DMS79 (cell line): ENCODE data around the gene PCDHGB2.
"Not testable (repeated sequence)": the region's sequence is repeated elsewhere in the genome, so short reads cannot be mapped to it uniquely, and the experiment has no call there.

Experiments
- DNase-seq: peaks from one replicate; lab custom pipeline; 2025; lab: John Stamatoyannopoulos, UW

Gene PCDHGB2

DNA sequence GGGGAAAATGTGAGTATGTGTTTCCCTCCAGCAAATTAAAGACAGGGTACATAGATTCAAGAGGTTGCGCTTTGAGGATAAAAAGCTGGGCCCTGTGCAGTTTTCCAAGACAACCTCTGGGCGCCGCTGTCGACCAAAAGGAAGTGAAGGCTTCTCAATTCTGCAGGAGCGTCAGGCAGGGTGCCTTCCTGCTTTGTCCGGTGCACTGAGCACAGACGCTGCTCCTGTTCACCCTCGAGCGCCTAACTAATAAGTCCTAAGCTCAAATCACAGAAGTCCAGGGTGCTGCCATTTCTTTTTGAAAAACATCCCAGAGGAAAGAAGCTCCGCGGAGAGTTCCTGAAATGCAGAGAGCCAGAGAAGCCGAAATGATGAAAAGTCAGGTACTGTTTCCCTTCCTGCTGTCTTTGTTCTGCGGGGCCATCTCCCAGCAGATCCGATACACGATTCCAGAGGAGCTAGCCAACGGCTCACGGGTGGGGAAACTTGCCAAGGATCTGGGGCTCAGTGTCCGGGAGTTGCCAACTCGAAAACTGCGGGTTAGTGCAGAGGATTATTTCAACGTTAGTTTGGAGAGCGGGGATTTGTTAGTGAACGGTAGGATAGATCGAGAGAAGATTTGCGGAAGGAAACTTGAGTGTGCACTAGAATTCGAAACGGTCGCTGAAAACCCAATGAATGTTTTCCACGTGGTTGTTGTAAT, 9.7 kb upstream of the PCDHGB2 start, which contains the start of gene PCDHGB1:
Gene PCDHGB1 (plus strand): TSS at position 183 of the 703 bp plus-strand sequence. CDS start 162 bp downstream, at position 345.
- DNase-seq = no peak

DNA sequence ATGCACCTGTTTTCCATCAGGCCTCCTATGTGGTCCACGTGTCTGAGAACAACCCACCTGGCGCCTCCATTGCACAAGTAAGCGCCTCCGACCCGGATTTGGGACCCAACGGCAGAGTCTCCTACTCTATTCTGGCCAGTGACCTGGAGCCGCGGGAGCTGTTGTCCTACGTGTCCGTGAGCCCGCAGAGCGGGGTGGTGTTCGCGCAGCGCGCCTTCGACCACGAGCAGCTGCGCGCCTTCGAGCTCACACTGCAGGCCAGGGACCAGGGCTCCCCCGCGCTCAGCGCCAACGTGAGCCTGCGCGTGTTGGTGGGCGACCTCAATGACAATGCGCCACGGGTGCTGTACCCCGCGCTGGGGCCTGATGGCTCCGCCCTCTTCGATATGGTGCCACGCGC, 8.2 kb upstream of the PCDHGB2 start:
- DNase-seq = no peak

DNA sequence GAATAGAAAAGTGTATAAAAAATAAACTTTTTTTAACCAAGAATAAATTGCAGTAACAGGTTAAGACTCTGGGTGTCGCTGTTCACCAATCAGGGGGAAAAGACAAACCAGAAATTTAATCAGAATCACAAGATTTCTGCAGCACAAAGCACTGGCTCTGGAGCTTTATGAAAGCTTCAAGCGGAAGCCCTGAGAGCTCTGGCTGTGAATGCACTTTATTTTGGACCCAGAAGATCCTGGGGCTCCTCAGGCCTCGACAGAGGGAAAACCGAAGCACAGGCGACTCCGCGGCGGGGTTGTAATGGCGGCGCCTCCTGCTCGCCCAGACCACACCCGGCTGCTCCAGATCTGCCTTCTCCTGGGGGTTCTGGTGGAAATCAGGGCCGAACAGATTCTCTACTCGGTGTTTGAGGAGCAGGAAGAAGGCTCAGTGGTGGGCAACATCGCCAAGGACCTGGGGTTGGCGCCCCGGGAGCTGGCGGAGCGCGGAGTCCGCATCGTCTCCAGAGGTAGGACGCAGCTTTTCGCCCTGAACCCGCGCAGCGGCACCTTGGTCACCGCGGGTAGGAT, 4.8 kb upstream of the PCDHGB2 start, which contains the start of gene PCDHGA4:
Gene PCDHGA4 (plus strand): TSS at position 122 of the 570 bp plus-strand sequence. CDS start 87 bp downstream, at position 209.
- DNase-seq = no peak

DNA sequence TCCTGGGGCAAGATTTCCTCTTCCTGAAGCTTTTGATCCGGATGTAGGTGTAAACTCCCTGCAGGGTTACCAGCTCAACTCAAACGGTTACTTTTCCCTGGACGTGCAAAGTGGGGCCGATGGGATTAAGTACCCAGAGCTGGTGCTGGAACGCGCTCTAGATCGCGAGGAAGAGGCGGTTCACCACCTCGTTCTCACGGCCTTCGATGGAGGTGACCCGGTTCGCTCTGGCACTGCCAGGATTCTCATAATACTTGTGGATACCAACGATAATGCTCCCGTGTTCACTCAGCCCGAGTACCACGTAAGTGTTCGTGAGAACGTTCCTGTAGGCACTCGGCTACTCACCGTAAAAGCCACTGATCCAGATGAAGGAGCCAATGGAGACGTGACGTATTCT, 4.2 kb upstream of the PCDHGB2 start:
- DNase-seq = no peak

DNA sequence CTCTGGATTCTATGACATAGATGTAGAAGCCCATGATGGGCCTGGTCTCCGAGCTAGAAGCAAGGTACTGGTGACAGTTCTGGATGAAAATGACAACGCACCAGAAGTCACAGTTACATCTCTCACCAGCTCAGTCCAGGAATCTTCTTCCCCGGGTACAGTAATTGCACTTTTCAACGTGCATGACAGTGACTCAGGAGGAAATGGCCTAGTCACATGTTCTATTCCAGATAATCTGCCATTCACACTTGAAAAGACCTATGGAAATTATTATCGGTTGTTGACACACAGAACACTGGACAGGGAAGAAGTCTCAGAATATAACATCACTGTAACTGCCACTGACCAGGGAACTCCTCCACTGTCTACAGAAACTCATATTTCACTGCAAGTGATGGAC, 3.7 kb upstream of the PCDHGB2 start:
- DNase-seq = no peak

DNA sequence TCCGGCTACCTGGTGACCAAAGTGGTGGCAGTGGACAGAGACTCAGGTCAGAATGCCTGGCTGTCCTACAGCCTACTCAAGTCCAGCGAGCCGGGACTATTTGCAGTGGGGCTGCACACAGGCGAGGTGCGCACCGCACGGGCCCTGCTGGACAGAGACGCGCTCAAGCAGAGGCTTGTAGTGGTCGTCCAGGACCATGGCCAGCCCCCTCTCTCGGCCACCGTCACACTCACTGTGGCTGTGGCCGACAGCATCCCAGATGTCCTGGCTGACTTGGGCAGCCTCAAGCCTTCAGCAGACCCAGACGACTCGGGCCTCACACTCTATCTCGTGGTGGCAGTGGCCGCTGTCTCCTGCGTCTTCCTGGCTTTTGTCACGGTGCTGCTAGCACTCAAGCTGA, 2.8 kb upstream of the PCDHGB2 start:
- no peak for DNase-seq

DNA sequence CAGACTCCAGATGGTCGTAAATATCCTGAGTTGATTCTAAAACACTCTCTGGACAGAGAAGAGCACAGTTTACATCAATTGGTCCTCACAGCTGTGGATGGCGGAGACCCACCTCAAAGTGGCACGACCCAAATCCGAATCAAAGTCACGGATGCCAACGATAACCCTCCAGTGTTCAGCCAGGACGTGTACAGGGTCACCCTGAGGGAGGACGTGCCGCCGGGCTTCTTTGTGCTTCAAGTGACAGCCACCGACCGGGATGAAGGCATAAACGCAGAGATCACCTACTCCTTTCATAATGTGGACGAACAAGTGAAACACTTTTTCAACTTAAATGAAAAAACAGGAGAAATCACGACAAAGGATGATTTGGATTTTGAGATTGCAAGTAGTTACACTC, 891 bp downstream of the PCDHGB2 start:
- DNase-seq = no peak

DNA sequence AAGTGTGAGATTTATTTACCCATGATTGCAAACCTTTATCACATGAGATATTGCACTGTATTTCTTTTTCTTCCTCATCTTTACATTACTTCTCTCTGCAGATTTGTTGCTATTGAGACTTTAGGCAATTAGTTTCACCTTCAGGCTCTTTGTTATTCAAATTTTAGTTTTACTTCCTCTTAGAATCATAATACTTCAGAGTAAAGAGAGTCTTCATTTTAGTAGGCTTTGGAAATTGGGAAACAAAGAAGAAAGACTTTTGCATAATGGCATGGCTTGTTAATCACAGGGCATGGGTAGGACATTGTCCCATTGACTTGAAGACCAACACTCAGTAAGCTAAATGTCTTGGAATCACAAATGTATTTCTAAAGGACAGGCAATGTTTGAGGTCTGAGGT, 2.9 kb downstream of the PCDHGB2 start:
- DNase-seq = no peak

DNA sequence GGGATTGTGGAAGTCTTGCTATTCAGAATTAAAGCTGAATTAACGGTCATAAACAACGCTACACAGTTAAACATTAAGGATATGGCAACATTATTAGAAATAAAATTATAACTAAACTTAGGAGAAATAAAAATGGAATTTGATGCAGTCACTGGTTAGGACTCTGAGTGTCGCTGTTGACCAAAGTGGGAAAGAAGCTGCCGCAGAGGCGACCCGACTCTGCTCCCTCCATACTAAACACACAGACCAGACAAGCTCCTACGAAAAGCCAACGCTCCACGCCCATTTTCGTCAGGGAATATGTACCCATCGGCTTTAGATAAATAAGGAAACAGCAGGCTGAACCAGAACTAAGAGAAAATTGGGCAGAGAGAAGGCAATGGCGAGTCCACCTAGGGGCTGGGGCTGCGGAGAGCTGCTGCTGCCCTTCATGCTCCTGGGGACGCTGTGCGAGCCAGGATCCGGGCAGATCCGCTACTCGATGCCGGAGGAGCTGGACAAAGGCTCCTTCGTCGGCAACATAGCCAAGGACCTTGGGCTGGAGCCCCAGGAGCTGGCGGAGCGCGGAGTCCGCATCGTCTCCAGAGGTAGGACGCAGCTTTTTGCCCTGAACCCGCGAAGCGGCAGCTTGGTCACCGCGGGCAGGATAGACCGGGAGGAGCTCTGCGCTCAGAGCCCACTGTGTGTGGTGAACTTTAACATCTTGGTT, 4.3 kb downstream of the PCDHGB2 start, which contains the start of gene PCDHGA5:
Gene PCDHGA5 (plus strand): TSS at position 211 of the 709 bp plus-strand sequence. CDS start 169 bp downstream, at position 380.
- no peak for DNase-seq

DNA sequence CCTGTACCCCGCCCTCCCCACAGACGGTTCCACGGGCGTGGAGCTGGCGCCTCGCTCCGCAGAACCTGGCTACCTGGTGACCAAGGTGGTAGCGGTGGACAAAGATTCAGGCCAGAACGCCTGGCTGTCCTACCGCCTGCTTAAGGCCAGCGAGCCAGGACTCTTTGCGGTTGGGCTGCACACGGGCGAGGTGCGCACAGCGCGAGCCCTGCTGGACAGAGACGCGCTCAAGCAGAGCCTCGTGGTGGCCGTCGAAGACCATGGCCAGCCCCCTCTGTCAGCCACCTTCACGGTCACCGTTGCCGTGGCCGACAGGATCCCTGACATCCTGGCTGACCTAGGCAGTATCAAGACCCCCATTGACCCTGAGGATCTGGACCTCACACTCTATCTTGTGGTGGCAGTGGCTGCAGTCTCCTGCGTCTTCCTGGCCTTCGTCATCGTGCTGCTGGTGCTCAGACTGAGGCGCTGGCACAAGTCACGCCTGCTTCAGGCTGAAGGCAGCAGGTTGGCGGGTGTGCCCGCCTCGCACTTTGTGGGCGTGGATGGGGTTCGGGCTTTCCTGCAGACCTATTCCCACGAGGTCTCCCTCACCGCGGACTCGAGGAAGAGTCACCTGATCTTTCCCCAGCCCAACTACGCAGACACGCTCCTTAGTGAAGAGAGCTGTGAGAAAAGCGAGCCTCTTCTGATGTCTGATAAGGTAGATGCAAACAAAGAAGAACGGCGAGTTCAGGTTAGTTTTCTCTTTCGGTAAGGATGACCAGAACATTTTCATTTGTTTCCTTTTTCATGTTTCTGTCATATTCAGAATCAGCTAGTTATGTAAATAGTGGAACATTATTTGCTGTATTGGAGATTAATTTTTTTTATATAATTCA, 6.5 kb downstream of the PCDHGB2 start:
- DNase-seq = no peak

DNA sequence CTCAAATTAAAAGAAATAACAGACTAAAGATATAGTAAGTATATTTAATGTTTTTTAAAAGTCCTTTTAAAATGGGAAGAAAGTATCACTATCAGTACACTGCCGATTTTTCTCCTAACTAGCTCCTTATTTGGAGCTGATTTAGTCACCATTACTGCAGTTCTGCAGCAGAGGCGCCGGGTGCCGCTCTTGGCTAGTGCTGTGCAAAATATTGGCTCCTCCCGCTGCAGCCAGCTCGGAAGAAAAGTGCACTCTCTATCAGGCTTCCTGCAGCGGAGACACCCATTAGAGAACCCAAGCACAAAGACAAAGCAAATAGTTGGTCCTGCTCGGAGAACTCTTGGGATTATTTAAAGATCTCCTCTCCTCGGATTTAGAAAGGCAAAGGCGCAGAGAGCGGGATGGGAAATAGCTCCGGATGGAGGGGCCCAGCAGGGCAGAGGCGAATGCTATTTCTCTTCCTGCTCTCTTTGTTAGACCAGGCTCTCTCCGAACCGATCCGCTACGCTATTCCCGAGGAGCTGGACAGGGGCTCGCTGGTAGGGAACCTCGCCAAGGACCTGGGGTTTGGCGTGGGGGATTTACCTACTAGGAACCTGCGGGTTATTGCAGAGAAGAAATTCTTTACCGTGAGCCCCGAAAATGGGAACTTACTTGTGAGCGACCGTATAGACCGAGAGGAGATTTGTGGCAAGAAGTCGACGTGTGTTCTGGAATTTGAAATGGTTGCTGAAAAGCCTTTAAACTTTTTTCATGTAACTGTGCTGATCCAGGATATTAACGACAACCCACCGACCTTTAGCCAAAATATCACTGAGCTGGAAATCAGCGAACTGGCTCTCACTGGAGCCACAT, 10.4 kb downstream of the PCDHGB2 start, which contains the start of gene PCDHGB3:
Gene PCDHGB3 (plus strand): TSS at position 249 of the 855 bp plus-strand sequence. CDS start 153 bp downstream, at position 402.
- no peak for DNase-seq

DNA sequence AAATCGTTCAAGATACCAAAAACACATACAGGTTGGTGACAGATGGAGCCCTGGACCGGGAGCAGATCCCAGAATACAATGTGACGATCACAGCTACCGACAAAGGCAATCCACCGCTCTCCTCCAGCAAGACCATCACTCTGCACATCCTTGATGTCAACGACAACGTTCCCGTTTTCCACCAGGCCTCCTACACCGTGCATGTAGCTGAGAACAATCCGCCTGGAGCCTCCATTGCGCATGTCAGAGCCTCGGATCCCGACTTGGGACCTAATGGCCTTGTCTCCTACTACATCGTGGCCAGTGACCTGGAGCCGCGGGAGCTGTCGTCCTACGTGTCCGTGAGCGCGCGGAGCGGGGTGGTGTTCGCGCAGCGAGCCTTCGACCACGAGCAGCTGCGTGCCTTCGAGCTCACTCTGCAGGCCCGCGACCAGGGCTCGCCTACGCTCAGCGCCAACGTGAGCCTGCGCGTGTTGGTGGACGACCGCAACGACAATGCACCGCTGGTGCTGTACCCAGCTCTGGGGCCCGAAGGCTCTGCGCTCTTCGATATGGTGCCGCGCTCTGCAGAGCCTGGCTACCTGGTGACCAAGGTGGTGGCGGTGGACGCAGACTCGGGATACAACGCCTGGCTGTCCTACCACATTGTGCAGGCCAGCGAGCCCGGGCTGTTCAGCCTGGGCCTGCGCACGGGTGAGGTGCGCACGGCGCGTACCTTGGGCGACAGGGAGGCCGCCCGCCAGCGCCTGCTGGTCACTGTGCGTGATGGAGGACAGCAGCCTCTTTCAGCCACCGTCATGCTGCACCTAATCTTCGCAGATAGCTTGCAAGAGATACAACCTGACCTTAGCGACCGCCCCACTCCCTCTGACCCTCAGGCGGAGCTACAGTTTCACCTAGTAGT, 12.0 kb downstream of the PCDHGB2 start:
- DNase-seq = no peak

DNA sequence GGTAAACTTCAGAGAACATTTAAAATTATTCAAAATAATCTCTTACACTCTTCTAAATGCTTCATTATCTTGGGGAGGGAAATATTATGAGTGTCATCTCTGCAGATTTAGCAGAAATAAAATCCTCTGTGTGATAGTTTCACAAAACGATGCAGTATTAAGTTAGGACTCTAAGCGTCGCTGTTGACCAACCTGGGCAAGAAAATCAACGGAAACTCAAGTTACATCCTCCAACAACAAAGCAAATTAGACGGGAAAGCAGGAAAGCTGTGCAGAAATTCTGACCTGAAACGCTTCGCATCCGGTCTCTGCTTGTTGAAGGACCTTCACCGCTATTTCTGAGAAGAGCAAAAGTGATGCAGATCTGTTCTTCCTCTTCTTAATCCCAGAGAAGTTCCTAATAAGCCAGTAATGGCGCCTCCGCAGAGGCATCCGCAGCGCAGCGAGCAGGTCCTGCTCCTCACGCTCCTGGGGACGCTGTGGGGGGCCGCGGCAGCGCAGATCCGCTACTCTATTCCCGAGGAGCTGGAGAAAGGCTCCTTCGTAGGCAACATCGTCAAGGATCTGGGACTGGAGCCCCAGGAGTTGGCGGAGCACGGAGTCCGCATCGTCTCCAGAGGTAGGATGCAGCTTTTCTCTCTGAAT, 14.0 kb downstream of the PCDHGB2 start, which contains the start of gene PCDHGA6:
Gene PCDHGA6 (plus strand): TSS at position 219 of the 645 bp plus-strand sequence. CDS start 193 bp downstream, at position 412.
- no peak for DNase-seq

DNA sequence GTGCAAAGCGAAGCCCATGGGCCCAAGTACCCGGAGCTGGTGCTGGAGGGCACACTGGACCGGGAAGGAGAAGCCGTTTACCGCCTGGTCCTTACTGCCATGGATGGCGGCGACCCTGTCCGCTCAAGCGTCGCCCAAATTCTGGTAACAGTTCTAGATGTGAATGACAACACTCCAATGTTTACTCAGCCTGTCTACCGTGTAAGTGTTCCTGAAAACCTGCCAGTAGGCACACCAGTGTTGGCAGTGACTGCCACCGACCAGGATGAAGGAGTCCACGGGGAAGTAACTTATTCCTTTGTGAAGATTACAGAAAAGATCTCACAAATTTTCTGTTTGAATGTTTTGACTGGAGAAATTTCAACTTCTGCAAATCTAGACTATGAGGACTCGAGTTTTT, 14.8 kb downstream of the PCDHGB2 start:
- DNase-seq = no peak

DNA sequence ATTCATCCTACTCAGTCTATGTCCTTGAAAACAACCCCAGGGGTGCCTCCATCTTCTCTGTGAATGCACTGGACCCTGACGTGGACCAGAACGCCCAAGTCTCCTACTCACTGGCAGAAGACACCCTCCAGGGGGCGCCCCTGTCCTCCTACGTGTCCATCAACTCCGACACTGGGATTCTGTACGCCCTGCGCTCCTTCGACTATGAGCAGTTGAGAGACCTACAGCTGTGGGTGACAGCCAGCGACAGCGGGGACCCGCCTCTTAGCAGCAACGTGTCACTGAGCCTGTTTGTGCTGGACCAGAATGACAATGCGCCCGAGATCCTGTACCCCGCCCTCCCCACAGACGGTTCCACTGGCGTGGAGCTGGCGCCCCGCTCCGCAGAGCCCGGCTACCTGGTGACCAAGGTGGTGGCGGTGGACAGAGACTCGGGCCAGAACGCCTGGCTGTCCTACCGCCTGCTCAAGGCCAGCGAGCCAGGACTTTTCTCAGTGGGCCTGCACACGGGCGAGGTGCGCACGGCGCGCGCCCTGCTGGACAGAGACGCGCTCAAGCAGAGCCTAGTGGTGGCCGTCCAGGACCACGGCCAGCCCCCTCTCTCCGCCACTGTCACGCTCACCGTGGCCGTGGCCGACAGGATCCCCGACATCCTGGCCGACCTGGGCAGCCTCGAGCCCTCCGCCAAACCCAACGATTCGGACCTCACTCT, 15.8 kb downstream of the PCDHGB2 start:
- DNase-seq = not testable (repeated sequence)

DNA sequence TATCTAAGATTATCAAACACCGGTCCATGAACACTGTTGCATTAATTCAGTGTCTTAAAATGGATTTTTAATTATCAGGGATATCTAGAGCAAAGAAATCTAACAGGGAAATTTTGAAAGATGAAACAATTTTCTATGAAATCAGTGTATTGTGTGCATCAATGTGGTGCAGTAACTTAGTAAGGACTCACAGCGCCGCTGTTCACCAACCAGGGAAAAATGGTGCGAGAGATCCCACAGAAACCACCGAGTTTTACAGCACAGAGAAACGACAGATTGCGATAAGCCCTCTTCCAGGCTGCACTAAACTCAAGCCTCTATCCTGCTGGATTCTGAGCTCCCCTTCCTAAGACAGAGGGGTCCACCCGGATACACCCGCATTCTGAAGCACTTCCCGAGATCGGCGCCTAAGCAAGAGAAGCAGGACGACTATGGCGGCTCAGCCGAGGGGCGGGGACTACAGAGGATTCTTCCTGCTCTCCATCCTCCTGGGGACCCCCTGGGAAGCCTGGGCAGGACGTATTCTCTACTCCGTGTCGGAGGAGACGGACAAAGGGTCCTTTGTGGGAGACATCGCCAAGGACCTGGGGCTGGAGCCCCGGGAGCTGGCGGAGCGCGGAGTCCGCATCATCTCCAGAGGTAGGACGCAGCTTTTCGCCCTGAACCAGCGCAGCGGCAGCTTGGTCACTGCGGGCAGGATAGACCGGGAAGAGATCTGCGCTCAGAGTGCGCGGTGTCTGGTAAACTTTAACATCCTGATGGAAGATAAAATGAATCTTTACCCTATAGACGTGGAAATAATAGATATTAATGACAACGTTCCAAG, 22.9 kb downstream of the PCDHGB2 start, which contains the start of gene PCDHGA7:
Gene PCDHGA7 (plus strand): TSS at position 274 of the 826 bp plus-strand sequence. CDS start 158 bp downstream, at position 432.
- DNase-seq = no peak

DNA sequence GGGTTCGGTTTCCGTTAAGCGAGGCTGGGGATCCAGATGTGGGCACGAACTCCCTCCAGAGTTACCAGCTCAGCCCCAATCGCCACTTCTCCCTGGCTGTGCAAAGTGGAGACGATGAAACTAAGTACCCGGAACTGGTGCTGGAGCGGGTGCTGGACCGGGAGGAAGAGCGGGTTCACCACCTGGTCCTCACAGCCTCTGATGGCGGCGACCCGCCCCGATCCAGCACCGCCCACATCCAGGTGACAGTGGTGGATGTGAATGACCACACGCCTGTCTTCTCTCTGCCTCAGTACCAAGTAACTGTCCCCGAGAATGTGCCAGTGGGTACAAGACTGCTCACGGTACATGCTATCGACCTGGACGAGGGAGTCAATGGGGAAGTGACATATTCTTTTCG, 23.6 kb downstream of the PCDHGB2 start:
- no peak for DNase-seq
